Activated T-cell treated with anti-CD3 and anti-CD28 coated beads, Interleukin-2, amount 50 U/mL, for 1 hour (primary cell): ENCODE measurements around the gene SIM2.
"Not testable (repeated sequence)": the region's sequence is repeated elsewhere in the genome, so short reads cannot be mapped to it uniquely, and the experiment has no call there.

Source experiments
- DNase-seq: peaks from one replicate; pipeline ENCODE4 v3.0.0-alpha.2; 2020

SIM2 gene, protein sequence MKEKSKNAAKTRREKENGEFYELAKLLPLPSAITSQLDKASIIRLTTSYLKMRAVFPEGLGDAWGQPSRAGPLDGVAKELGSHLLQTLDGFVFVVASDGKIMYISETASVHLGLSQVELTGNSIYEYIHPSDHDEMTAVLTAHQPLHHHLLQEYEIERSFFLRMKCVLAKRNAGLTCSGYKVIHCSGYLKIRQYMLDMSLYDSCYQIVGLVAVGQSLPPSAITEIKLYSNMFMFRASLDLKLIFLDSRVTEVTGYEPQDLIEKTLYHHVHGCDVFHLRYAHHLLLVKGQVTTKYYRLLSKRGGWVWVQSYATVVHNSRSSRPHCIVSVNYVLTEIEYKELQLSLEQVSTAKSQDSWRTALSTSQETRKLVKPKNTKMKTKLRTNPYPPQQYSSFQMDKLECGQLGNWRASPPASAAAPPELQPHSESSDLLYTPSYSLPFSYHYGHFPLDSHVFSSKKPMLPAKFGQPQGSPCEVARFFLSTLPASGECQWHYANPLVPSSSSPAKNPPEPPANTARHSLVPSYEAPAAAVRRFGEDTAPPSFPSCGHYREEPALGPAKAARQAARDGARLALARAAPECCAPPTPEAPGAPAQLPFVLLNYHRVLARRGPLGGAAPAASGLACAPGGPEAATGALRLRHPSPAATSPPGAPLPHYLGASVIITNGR

DNA sequence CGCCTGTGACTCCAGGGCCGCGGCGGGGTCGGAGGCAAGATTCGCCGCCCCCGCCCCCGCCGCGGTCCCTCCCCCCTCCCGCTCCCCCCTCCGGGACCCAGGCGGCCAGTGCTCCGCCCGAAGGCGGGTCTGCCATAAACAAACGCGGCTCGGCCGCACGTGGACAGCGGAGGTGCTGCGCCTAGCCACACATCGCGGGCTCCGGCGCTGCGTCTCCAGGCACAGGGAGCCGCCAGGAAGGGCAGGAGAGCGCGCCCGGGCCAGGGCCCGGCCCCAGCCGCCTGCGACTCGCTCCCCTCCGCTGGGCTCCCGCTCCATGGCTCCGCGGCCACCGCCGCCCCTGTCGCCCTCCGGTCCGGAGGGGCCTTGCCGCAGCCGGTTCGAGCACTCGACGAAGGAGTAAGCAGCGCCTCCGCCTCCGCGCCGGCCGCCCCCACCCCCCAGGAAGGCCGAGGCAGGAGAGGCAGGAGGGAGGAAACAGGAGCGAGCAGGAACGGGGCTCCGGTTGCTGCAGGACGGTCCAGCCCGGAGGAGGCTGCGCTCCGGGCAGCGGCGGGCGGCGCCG is at the start of gene SIM2:
Gene SIM2, plus strand, starts transcription at position 135 of the 565 bp plus-strand sequence. CDS start 632 bp downstream, outside the sequence.
- DNase-seq, result no peak

DNA sequence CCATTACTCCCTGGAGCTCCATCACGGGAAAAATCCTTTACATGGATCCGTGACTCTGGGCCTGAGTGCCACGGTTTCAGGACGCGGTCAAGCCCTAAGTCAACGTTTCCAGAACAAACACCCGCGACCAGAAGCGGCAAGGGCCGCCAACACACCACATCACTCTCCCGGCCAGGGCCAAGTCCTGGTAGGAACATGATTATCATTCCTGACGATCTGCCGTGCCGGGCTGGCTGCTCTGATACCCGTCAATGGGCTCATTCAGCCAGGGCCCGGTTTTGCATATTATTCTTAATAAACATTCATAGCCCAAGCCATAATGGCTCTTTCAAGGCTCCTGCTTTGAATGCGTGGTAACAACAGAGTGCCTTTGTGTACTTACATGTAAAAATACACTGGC is 44.6 kb upstream of the SIM2 start:
- no peak for DNase-seq

DNA sequence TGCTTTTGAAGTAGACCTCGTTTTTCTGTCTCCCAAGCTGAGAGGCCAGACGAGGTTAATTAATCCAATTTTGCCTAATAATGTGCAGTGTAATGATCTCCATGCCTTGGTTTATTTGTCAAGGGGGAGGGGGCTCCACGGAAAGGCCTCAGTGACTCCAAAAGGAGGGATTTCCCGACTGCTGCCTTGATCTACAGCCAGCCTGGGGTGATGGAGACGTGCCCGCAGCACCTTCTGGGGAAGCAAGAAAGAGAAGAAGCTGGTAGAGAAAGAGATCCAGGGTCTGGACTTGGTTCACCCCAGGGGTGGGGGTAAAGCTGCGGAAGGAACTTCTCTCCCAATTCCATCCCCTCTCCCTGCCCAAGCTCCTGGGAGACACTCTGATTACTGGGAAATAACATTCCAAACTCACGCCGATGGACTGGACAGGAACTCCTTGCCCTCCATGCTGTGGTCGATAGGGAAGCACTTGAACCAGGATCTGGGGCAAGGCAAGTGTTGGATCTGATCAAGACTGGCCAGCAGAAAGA is 44.1 kb upstream of the SIM2 start:
- no peak for DNase-seq

DNA sequence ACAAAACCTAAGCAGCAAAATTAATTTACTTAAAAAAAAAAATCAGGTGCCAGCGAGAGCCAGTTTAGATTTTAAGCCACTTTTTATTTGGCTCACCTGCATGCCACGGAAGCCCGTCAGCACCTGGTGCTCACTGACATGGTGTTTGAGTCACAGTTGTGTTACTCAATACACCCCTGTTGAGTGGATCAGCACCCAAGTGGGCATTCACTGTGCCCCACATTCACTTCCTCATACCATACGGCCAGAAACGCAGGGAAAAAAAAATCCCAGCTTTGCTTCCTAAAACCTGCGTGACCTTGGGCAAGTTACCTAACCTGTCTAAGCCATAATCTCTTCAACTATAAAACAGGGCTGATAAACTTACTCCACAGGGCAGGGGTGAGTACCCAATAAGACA is 42.8 kb upstream of the SIM2 start:
- no peak for DNase-seq

DNA sequence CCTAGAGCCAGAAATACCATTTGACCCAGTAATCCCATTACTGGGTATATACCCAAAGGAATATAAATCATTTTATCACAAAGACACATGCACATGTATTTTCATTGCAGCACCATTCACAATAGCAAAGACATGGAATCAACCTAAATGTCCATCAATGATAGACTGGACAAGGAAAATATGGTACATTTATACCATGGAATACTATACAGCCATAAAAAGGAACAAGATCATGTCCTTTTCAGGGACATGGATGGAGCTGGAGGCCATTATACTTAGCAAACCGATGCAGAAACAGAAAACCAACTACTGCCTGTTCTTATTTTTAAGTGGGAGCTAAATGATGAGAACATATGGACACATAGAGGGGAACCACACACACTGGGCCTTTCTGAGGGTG is 41.6 kb upstream of the SIM2 start:
- not testable (repeated sequence) for DNase-seq

DNA sequence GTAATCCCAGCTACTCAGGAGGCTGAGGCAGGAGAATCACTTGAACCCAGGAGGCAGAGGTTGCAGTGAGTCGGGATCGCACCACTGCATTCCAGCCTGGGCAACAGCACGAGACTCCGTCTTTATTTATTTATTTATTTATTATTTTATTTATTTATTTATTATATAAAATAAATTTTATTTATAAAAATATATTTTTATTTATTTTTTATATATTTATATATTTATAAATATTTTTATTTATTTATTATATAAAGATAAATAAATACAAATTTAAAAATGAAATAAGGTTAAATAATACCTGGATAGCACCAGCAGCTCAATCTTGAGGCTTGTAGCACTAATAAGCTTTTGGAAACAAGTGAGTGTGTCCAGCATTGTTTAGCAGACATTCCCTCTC is 40.9 kb upstream of the SIM2 start:
- no peak for DNase-seq

DNA sequence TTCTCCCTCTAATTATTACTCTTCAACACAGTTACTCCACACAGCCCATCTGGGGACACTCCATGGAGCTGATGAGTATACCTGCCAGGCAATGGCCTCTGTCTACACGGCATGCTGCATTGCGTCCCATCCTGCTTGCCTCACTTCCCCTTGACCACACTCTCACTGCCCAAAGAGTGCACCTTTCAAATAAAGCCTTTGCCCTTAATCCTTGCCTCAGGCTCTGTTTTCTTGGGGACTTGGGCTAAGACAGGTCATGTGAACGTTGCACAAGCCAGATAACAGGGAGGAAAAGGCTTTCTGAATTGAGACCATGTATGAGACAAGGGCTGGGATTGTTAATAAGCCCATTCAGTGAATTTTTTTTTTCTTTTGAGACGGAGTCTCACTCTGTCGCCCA is 40.0 kb upstream of the SIM2 start:
- no peak for DNase-seq

DNA sequence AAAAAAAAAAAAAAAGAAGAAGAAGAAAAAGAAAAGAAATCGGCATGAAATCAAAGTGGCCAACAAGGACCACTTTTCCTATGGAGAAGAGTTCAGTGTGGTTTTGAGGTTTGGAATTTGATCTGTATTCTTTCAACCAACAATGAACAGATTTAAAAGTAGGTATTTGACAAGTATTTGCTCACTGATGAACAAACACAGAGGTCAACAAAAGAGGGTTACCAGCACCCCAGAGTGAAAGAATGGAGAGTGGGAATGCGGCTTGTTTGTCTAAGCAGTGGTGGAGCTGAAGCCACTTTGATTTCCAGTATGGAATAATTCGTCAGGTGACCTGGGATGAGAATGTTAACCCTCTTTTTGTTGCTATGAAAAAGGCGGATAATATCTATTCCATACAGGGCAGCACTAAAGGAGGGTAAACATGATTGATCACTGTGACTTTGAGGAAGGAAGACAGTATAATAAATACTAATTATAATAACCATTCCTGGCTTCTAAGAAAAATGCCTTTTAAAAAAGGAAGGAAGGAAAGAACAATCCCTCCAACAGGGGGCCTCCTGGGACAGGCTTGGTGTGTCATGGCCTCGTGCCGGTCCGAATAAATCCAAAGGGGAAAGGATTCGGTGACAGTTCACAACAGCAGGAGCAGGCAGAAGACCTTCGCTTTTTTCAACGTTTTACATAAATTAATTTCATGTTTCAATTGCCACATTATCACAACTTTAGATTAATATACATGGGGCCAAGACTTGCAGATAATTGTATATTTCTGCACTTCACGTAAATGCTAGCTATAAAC is 37.2 kb upstream of the SIM2 start:
- DNase-seq, result no peak

DNA sequence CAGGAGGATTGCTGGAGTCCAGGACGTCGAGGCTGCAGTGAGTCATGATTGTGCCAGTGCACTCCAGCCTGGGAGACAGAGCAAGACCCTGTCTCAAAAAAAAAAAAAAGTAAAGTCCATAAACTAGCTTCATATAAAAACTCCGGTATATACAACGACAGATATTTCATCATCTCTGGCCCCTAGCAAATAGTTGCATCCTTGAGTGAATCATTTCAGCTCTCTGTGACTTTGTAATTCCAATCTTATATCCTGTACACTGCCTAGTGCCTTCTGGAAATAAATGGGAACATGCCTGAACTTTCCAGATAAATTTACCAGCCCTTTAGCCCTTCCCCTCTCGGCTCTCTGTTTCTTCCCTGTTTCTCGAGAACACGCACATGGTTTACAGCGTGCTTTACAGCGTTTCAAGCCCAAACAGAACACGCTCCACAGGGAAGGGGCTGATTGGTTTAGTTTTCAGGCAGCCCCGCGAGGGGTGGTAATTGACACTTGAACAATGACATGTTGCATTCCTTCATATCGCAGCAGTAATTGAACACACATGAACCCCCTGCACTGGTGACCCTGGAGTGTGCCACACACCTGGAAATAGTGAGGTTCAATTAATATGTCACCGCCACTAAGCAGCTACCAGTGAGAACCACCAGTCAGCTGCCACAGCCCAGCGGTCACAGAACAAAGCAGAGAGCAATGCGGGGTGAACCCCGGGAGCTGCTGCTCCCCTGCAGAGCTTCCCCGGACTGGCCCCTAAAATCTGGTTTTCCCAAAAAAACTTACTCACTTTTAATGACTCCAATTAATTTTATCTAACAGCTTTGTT is 35.7 kb upstream of the SIM2 start:
- DNase-seq, result no peak

DNA sequence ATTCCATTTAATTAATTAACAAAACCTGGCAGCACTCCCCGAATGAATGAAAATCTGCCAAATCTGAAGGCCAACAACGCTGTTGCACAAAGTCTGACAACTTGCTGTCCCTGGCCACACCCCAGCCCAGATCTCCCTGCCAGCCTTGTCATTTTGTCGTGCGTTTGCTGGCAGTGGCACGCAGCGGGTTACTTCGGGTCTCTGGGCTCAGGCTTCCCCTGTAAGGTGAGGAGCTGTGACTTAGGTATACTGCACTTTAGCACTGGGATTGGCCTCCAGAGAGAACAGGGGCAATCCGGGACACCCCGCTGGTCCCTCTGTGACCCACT is 34.3 kb upstream of the SIM2 start:
- no peak for DNase-seq

DNA sequence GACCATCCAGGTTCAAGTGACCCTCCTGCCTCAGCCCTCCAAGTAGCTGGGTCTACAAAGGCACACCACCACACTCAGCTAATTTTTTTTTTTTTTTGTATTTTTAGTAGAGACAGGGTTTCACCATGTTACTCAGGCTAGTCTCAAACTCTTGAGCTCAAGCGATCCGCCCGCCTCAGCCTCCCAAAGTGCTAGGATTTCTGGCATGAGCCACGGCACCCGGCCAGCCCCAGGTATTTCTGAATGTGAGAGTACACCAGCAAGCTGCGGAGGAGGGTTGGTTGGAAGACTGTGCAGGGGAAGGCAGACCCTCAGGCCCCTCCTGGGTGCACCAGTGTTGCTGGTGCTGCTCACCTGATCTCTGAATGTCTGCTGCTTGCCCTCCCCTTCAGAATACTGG is 33.1 kb upstream of the SIM2 start:
- no peak for DNase-seq

DNA sequence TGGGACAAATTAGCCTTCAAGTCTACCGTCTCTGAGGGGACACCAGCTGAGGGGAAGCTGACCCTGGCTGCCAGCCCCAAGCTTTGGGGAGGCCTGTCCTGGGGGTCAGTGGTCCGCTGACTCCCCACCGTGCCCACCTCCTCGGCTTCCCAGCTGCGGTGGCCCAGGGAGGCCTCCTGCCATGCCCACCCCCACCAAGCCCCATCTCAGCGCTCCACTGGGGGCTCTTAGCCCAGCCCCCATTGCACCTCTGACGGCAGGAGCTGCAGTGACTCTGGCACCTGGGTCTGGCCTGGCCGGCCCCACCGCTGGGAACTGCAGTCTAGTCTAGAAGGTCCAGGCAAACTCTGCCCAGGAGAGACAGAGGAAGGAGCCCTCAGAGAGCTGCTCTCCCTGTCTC is 30.2 kb upstream of the SIM2 start:
- DNase-seq, result no peak

DNA sequence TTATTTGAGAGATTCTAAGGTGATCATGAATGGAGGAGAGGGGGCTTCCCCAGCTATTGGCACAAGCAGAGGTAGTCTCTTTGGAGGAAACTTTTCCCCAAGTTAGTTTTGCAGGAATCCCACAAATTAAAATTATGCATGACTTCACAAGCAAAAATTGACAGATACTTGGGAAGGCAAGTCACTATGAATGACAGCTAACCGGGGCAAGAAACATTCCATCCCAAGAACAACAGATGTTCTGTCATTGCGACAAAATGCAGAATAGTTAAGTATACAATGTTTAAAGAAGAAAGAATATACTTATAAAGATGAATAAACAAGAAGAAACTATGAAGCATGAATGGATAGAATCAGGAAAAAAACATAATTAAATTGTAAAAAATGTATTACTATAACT is 27.1 kb upstream of the SIM2 start:
- no peak for DNase-seq

DNA sequence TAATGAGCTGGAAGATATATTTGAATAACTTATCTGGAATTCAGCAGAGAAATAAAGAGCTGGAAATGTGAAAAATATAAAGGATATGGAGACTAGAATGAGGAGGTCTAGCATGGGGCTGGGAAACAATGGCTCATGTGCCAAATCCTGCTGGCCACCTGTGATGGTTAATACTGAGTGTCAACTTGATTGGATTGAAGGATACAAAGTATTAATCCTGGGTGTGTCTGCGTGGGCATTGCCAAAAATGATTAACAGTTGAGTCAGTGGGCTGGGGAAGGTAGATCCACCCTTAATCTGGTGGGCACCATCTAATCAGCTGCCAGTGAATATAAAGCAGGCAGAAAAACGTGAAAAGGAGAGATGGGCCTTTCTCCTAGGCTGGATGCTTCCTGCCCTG is 26.6 kb upstream of the SIM2 start:
- DNase-seq, result not testable (repeated sequence)

DNA sequence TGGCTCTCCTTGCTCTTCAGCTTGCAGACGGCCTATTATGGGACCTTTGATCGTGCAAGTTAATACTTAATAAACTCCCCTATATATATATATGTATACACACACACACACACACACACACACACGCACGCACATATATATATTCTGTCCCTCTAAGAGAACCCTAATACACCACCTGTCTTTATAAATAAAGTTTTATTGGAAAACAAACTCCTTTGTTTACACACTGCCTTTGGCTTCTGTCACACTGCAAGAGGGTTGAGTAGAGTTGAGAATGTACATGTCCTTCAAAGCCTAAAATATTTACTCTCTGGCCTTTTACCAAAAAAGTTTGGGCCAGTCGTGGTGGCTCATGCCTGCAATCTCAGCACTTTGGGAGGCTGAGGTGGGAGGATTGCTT is 26.2 kb upstream of the SIM2 start:
- no peak for DNase-seq

DNA sequence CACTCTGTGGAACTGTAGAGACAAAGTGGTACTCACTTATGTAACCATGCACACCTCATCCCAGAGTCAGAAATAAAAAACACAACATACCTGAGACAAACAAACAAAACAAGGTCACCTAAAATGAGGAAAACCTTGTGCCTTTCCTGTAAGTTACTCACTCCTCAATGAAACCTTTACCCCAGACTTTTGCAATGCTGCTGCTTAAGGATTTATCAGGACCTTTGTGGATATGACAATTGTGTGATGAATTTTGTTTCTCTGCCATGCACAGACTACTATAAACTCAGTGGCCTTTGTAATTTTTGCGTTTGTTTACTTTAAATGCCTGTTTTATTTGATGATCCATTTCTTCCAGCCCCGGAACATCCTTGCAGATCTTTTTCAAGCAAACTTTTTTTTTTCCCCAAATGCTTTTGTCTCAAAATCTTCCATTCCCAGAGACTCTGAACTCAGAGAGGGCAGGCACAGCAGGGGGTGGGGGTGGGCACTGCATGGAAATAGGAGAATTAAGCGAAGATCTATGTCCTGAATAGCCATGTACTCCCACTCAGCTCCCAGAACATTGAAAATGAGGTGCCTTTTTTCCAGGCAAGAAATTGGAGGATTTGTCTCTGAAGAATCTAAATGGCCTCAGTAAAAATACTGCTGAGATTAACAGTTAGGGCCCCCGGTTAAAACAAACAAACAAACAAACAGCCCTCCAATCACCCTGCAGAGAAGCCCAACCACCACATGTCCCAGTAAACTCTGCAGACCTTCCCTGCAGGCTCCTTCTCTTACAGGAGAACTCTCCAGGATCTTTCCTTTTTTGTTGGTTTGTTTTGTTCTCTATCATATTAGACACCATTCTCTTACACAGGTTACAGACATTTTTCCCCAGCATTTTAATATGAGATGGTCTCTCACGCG is 22.6 kb upstream of the SIM2 start:
- no peak for DNase-seq

DNA sequence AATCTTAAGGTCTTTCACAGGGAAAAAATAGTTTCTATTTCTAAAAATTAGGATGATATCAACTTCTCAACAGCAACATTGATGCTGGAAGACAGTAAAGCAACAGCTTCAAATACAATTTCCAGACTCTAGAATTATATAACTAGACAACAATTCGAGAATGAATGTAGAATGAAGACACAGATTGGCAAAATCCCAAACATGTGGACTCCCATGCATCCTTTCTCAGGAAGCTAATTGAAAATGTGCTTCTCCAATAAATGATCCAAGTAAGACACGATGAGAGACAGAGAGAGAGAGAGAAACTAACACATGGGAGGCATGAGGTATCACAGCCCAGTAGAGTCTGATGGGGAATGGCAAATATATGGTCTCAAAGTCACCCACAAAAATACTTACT is 21.5 kb upstream of the SIM2 start:
- no peak for DNase-seq

DNA sequence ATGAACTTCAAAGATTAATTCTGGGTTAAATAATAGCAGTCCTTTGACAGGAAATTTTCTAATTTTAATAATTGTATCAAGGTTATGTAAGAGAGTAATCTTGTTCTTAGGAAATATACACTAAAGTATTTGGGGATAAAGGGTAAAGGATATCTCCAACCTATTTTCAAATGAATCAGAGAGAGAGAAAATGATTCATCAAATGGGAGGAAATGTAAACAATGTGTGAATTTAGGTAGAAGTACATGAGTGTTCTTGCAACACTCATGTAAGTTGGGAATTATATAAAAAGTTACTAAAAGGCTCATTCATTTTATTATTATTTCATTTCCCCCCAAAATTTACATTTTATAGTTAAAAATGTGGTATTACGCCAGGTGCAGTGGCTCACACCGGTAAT is 20.4 kb upstream of the SIM2 start:
- no peak for DNase-seq

DNA sequence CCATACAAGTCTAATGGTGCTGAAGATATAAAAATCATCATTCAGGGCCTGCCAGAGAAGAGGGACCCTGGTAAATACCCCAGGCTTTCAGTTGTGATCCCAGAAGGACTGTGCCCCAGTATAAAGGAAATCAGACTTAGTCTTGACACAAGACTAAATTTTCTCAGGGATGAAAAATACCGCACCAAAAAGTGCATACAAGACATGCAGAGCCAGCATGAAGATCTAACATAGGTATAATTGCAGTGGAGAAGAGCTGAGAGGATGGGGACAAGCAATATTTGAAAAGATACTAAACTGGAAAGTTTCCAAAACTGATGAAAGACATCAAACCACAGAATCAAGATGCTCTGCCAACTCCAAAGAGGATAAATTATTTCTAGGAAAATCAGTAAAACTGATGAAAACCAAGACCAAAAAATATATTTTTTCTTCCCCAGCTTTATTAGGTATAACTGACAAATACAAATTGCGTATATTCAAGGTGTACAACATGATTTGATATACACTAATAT is 17.7 kb upstream of the SIM2 start:
- no peak for DNase-seq

DNA sequence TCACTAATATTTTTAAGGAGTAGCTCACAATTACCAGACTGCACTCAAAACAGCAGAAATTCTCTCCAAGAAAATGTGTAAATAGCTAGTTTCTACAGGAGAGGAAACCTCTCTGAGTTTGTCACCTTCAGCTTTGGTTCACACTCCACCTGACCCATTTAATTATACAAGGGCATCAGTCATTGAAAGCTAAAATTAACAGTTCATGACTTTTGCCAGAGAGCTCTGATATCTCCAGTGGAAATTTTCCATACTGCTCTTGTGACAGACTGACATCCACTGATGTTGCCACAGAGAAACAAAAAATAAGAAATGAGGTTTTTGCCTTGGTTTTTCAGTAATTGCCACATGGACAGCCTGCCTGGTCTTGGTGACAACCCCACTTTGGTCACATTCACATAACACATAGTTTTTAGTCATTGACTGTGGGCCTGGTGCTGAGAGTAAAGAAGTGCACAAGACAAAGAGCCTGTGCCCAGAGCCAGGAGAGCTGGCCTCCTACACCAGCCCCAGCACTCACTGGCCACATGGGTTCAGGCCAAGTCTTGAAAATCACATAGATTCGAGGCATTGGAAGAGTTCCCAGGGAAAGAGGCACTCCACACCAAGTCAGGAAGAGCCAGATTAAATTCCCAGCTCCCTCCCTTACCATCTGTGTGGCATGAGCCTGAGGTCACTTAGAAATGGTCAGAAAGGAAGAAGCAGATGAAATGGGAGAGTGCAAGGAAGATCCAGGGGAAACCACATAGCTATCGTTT is 13.8 kb upstream of the SIM2 start:
- DNase-seq, result no peak
